SU-DHL-6 (cell line): ENCODE results near the gene NUMB.

Experiments used
- EZH2phosphoT487 ChIP-seq: fragments of 200-600 bp; sonication (generic), shearing (Covaris generic); conservative IDR thresholded peaks from 2 replicates; pipeline ENCODE4 v1.6.1; 2018; ENCODE audit warnings: mild to moderate bottlenecking, antibody characterized with exemption, low read length, moderate library complexity, mixed read lengths
- TF ChIP-seq, protein P1 (sequence below): fragments of 200-600 bp; sonication (generic); IDR thresholded peaks from one replicate; pipeline ENCODE4 v1.5.1; 2017; ENCODE audit warnings: antibody characterized with exemption, mild to moderate bottlenecking, low read length, moderate library complexity; ENCODE audit not compliant: insufficient read depth, poor library complexity, severe bottlenecking

DNA sequence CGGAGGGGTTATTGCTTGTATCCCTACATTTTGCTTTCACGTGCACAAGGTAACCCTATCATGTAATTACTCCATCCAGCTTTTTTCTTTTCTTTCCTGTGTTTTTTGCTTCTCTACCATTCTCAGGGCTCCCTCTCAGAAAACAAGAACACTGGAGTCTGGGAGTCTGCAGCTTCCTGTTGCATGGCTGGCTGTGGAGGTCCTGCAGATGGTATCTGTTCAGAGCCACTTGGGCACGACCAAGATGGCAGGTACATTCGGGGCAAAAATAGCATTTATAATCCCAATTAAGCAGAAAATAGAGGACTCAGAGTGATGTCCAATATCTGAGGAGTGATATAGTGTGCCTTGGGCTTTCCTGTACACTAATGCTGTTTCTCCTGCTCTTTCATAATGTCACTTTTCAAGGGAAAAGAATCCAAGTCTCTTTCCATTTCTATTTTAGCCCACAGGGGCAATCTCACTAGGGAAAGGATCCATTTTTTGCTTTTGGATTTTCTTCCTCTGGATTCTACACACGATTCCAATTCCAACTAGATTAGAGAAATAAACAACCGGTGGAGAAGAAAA is 3.2 kb upstream of the NUMB start:
- TF ChIP-seq, protein P1, sequence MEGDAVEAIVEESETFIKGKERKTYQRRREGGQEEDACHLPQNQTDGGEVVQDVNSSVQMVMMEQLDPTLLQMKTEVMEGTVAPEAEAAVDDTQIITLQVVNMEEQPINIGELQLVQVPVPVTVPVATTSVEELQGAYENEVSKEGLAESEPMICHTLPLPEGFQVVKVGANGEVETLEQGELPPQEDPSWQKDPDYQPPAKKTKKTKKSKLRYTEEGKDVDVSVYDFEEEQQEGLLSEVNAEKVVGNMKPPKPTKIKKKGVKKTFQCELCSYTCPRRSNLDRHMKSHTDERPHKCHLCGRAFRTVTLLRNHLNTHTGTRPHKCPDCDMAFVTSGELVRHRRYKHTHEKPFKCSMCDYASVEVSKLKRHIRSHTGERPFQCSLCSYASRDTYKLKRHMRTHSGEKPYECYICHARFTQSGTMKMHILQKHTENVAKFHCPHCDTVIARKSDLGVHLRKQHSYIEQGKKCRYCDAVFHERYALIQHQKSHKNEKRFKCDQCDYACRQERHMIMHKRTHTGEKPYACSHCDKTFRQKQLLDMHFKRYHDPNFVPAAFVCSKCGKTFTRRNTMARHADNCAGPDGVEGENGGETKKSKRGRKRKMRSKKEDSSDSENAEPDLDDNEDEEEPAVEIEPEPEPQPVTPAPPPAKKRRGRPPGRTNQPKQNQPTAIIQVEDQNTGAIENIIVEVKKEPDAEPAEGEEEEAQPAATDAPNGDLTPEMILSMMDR, result no peak
- no peak for TF ChIP-seq EZH2phosphoT487
